Activated CD4-positive, CD25-positive, alpha-beta regulatory T cell treated with anti-CD3 and anti-CD28 coated beads, Interleukin-2, amount 50 U/mL, for 24 hours (primary cell): ENCODE measurements around the gene ING4.

Source experiments
- ATAC-seq, 2 donors: fragments of 150-1000 bp; cut with Tn5 transposase; one replicate each; pipeline ENCODE4 v1.10.0; 2021; ENCODE audit warnings: mild to moderate bottlenecking in 1 of 2, moderate library complexity in 1 of 2

Gene ING4

DNA sequence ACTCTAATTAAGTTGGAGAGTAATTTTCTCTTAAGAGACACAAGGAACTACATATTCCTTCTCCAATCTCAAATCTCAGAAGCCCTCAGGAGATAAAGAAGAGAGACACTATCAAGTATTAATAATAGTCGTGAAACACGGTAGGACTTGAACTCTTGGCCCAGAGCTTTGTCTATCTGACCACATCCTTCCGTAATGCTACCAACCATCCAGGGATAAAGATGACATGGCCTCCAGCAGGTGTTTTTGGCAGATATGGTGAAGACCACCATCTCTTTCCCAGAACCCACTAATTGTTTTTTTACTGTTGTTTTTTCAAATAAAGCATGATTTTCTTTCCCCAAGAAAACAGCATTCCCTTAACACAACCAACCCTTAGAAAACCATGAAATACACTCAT lies 22.9 kb upstream of the ING4 start:
- no peak for ATAC-seq

DNA sequence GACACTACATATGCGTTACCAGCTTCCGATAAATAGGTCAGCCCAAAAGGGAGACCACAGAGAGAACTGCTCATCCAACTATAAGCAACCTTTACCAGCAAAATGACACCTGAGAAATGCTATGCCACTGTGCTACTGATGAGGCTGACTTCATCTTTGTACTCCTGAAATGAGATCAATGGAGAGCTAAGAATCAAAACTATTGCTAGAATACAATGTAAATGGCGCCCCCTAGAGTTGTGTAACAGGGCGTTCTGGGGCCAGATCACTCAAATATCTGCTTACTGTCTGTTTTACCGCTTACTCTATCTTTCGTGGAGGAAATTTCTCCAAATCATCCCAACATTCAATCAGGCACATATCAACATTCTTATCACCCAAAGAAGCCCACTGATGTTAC lies 21.7 kb upstream of the ING4 start:
- ATAC-seq = no peak

DNA sequence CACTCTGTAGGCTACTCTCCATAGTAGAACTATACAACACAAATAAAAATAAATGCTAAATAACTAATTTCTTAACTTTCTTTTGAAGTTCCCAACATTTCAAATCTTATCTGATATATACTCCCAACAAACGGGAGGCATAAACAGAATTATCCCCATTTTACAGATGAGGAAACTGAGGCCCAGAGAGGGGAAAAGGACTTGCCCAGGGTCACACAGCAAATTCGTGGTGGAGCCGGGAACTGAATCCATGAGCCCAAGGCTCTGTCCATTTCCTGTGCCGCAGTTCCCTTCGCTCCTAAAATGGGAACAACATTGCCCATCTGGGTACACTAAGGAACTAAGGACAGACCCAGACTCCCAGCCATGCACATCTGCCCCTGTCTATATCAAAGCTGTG lies 14.0 kb upstream of the ING4 start:
- ATAC-seq = no peak

DNA sequence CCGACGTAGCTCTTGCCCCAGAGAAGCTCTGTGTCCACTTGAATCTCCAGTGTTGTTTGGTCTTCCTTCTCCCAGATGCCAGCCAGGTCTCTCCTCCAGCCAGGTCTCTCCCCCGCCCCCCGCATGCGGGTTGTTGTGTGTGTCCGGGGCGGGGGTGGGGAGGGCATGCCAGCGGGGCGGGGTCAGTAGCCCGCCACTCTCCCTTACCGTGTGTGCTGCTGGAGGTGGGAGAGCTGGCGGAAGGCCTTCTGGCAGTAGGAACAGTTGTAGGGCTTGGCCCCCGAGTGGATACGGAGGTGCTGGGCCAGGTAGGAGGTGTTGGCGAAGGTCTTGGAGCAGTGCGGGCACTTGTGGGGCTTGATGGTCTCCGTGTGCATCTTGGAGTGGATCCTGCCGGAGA lies 9.2 kb upstream of the ING4 start:
- ATAC-seq = no peak

DNA sequence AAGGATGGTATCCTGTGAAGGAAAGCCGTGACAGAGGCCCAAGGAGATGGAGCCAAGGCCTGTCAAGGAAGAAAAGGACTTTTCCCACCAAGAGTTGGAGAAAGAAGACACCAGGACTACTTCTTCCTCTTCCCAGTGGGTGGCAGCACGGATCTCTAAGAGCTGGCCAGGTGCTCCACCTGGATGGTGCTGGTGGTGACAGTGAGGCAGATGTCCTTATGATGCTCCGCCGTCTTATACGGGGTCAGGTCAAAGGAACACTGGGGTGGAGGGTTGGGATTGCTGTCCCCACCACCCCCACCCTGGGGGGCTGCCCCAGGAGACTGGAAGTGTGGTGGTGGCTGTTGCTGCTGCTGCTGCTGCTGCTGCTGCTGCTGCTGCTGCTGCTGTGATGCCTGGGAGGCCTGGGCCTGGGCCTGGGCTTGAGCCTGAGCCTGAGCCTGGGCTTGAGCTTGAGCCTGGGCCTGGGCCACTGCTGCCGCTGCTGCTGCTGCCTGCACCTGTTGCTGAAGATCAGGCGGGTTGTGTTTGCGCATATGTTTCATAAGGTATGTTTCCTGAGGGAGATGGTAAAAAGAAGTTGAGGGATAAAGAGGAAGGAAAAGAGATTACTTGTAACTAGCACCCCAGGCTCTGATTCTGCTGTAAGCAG lies 4.8 kb upstream of the ING4 start:
- no peak for ATAC-seq

DNA sequence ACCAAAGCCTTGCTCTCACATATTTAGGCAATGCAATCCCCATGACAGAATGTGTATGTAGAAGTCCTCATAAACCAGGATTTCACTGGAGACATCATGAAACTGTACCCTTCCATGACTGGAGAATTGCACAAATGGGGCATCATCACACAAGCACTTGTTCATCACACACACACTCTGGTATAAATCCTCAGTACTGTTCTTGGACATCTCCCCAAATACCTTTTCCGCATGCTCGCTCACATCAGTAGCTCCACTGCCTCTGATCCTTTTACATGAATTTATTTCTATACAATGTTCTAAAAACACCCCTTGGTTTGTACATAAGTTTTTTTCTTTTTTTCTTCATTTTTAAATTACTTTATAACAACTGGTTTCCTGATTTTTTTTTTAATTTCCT lies 3.3 kb upstream of the ING4 start:
- no peak for ATAC-seq

DNA sequence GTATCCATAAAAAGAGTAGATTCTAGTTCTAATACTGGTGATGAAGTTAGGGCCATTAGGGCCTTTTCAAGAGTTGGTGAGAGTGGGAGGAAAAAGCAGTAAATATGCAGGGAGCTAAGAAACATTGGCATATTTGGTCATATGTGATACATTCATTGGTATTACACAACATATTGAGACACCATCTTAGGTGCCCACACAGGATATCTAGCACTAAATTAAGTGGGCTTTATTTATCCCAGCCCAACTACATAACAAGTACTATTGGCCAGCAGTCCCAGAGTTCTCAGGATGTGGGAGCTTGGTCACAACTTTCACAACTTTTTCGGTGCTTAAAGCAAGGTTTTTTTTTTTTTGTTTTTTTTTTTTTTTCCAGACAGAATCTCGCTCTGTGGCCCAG lies 2.0 kb upstream of the ING4 start:
- ATAC-seq = no peak

DNA sequence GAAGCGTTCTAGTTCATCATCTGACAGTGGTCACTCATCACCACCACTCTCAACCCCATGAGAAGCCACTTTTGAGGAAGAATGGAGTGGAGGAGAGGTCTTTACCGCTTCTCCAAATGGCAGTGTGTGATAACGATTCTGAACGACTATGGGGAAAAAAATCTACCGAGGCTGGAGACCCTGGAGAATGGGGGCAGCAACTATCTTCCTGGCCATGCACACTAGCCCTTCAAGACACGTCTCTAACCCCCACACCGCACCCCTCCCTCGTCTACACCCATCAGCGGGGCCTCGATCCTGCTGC lies 365 bp downstream of the ING4 start:
- ATAC-seq = peak; percentile 31 to 49

GRCh38 chr12:6653987-6654386 lies 8.9 kb downstream of the ING4 start:
- ATAC-seq = no peak

DNA sequence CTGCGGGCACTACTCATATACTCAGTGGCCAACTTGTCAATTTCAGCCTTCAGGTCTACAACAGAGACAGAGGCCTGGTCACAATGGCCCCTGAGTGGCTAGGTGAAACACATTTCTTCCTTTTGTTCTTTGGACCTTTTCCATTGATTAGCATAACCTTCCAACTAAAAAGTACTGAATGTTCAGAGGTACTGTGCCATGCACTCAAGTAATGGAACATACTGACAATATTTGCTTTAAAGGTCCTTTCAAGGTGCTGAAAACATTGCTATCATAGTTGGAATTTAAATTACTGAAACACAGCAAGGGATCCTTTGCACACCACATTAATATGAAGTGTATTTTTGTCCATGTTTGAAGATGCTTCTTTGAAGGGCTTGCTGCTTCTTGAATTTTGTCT lies 9.6 kb downstream of the ING4 start:
- ATAC-seq = no peak

GRCh38 chr12:6652391-6652790 lies 10.5 kb downstream of the ING4 start:
- no peak for ATAC-seq

DNA sequence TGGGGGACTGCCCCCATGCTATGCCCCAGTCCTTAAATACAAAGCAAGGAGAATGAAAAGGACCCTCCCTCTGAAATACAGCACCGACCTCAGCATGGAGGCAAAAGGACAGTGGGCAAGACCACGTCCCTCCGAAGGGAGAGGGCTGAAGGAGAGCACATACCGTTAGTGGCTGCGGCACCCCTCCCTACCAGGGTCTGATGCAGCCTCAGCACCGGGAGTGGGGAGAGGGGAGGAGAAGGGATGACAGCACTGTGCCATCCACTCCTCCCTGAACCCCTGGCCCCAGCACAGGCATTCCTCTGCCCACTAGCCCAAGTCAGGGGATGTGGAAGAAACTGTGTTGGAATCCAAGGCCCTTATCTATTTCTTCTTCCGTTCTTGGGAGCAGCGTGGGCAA lies 12.1 kb downstream of the ING4 start:
- ATAC-seq = no peak

DNA sequence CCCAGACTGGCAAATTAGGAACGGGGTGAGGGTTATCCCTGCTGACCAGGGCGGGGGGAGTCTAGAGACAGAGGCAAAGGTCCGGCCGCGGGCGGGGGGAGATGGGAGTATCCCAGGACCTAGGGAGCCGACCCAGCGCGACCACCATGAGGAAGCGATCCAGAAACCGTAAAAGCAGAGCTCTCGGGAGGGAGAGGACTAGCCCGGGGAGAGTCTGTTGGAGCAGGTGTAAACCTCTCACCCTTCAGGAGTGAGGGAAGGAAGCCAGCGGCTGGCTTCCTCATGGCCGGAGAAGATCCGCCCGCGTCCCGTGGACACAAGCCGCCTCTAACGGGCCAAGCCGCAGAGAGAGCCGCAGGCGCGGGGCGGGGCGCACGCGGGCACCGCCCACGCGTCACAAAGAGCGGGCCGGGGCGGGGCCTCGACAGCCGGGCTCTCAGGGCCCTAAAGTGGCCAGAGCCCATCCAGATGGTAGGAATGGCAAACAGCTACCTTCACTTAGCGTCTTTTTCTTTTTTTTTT lies 15.8 kb downstream of the ING4 start, which contains the start of gene ACRBP:
Gene ACRBP (minus strand): TSS at position 350 of the 522 bp plus-strand sequence. CDS start 66 bp downstream, at position 284.
- peak; percentile 60 to 65 for ATAC-seq

DNA sequence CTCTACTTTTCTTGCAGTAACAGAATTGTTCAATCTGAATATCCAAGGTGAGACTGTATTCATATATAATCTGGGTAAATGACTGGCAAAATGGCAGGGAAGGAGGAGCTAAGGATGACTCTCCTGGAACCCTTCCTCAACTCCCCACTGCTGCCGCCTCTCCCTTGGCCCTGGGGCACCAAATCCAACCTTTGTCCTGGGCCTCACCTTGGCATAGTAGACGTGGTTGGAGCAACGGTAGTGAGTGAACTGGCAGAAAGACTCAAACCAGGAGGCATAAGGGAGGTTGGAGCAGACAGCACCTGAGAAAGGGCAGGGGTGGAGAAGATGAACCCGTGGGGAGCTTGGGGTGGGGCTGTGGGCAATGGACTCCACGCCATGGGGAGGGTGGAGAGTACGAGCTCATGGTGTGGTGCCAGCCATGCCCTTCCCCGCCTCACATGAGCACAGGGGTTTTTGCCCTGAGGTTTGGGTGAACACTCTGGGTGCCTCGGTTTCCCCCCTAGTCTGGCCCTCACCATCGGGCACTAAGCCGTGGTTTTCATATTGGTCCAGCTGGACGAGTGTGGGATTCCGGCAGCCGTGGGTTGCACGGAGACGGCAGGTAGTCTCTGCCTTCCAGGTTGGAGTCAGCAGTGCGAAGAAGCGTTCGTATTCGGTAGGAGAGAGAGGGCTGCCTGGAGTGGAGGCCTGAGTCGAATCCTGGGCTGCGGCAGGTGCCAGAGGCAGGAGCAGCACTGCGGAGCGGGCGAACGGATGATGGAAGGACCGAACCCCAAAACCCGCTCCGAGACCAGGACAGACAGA lies 16.4 kb downstream of the ING4 start:
- no peak for ATAC-seq

GRCh38 chr12:6644903-6645302 lies 18.0 kb downstream of the ING4 start:
- ATAC-seq = no peak

DNA sequence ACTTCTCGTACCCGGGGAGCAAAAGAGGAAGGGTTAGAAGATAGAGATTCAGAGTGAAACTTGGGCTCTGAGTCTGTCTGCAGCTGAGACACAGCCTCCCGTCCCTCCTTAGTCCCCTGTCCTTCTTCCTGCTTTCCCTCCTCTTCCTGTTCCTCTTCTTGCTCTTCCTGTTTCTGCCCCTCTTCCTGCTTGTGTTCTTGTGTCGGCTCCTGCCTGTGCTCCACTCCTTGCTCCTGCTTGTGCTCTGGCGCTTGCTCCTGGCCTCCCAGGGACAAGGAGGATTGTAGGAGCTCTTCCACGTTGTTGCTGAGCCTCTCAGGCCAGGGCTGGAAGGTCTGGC lies 18.7 kb downstream of the ING4 start:
- ATAC-seq = no peak

- ATAC-seq = no peak
These were observed 19.2 kb downstream of the ING4 start for GRCh38 chr12:6643569-6644256.

- ATAC-seq = no peak
These were observed 21.8 kb downstream of the ING4 start for GRCh38 chr12:6641131-6641530.

- ATAC-seq = no peak
These were observed 22.4 kb downstream of the ING4 start for GRCh38 chr12:6640497-6640896.

GRCh38 chr12:6639151-6639801 lies 23.6 kb downstream of the ING4 start:
- no peak for ATAC-seq

- ATAC-seq = no peak
These were observed 24.6 kb downstream of the ING4 start for GRCh38 chr12:6638305-6638704.

GRCh38 chr12:6635856-6636531 lies 26.9 kb downstream of the ING4 start, which contains the start of gene LPAR5:
Gene LPAR5, minus strand, starts transcription at chr12:6635959. Its CDS starts 14,711 bp downstream, at chr12:6621248.
- peak; percentile 48 to 55 for ATAC-seq
